Panc1 (cell line): ENCODE measurements around the gene CPLX3. TPM values are rescaled to one million over a fixed set of nuclear protein-coding genes. Genes with fewer than 3 reads are reported as not detected.

Experiments used
- ATAC-seq: fragments of 200-7000 bp; cut with Tn5 transposase; 2 replicates; pipeline ENCODE4 v1.9.1; 2020; ENCODE audit warnings: mild to moderate bottlenecking, moderate library complexity
- BruUV-seq: library from RNA; stranded (reverse); fragments of 400-500 nt; replicated peaks from 2 replicates; lab custom pipeline; 2021; lab: Mats Ljungman, UMichigan
- CTCF ChIA-PET: fragments of 300-600 bp; sonication (Branson Sonifier 250); formaldehyde crosslinking; loops from one replicate; lab custom pipeline; 2022; ENCODE audit warnings: antibody characterized with exemption; lab: Charles Lee
- POLR2A ChIA-PET: fragments of 300-600 bp; sonication (Branson Sonifier 250); formaldehyde crosslinking; loops from one replicate; lab custom pipeline; 2022; ENCODE audit warnings: antibody characterized with exemption; lab: Charles Lee
- DNase-seq: peaks from one replicate; pipeline ENCODE4 v3.0.0-alpha.2; 2010; ENCODE audit warnings: low read depth, low spot score
- H3K27ac ChIP-seq: 2 replicates; pipeline ENCODE4 v1.5.1; 2011; ENCODE audit warnings: mild to moderate bottlenecking, low read length, inconsistent platforms
- H3K27me3 ChIP-seq: fragments of 200-500 bp; sonication (Bioruptor generic); 2 replicates; pipeline ENCODE4 v1.6.0; 2014; ENCODE audit warnings: low read length, inconsistent platforms; ENCODE audit not compliant: control insufficient read depth, insufficient read depth
- H3K36me3 ChIP-seq: fragments of 200-500 bp; sonication (Bioruptor generic); 2 replicates; pipeline ENCODE4 v1.5.1; 2014; ENCODE audit warnings: inconsistent platforms, mild to moderate bottlenecking, low read length, moderate library complexity; ENCODE audit not compliant: control insufficient read depth, insufficient read depth
- H3K4me1 ChIP-seq: 2 replicates; pipeline ENCODE4 v1.5.1; 2011; ENCODE audit warnings: inconsistent platforms, mild to moderate bottlenecking, low read length, moderate library complexity; ENCODE audit not compliant: control insufficient read depth, insufficient read depth
- H3K4me3 ChIP-seq, 2 experiments: 2 replicates each; pipeline ENCODE4 v1.5.1; 2011 to 2012; ENCODE audit warnings: low read depth in 2 of 2, low read length in 2 of 2, mild to moderate bottlenecking in 2 of 2, inconsistent platforms in 1 of 2, moderate library complexity in 1 of 2
- H3K9me3 ChIP-seq: fragments of 200-500 bp; sonication (Bioruptor generic); 2 replicates; pipeline ENCODE4 v1.5.1; 2014; ENCODE audit warnings: low read depth, mild to moderate bottlenecking, inconsistent platforms, low read length, moderate library complexity; ENCODE audit not compliant: control insufficient read depth, insufficient read depth
- CTCF ChIP-seq: fragments of 450-650 bp; IDR thresholded peaks from 2 replicates; pipeline ENCODE4 v1.5.1; 2017; ENCODE audit warnings: mild to moderate bottlenecking
- POLR2AphosphoS5 ChIP-seq: IDR thresholded peaks from 2 replicates; pipeline ENCODE4 v1.6.1; 2012; ENCODE audit warnings: mild to moderate bottlenecking, low read depth, low read length, moderate library complexity
- REST ChIP-seq, 2 experiments: IDR thresholded peaks; 2 replicates each; pipeline ENCODE4 v1.6.1; 2011 to 2012; ENCODE audit warnings: low read depth in 2 of 2, control low read depth in 1 of 2, low read length in 1 of 2, mild to moderate bottlenecking in 1 of 2, moderate library complexity in 1 of 2; ENCODE audit not compliant: insufficient read depth in 1 of 2
- SIN3A ChIP-seq: IDR thresholded peaks from 2 replicates; pipeline ENCODE4 v1.6.1; 2012; ENCODE audit warnings: low read depth, mild to moderate bottlenecking, low read length, moderate library complexity, borderline replicate concordance; ENCODE audit not compliant: insufficient read depth
- TCF7L2 ChIP-seq: IDR thresholded peaks from 2 replicates; pipeline ENCODE4 v1.6.1; 2011; ENCODE audit warnings: mild to moderate bottlenecking, low read depth, low read length, inconsistent platforms
- in situ Hi-C: cut with HindIII; loops from 2 replicates; pipeline ENCODE4 v1.10.0; 2016; ENCODE audit warnings: low sequenced_read_pairs, low pct_unique_long_range_greater_than_20kb
- intact Hi-C: fragments of 100-400 bp; cut with micrococcal nuclease; formaldehyde crosslinking; loops from one replicate; pipeline ENCODE4 v1.10.0; 2022; ENCODE audit not compliant: unreplicated experiment
- total RNA-seq: library from RNA; stranded (reverse); gene quantifications from one replicate; pipeline ENCODE4 v1.2.1, GENCODE V29; 2021; ENCODE audit not compliant: unreplicated experiment

The CPLX3 gene
- total RNA-seq, 1 experiment from 2014 or later: not detected

- in situ Hi-C loops (no loop called here), intact Hi-C loops (no loop called here)
- Histone ChIP-seq H3K4me1 (peaks cover under 1% of the 10 kb centered on the region; the same call in 1 of the 2 replicates), H3K27me3 (peaks cover 2% of the 10 kb centered on the region; the same call in 1 of the 2 replicates), H3K4me3 (no peak overlapping the region), H3K9me3 (no peaks in the 10 kb centered on the region), H3K27ac (no peak overlapping the region), H3K36me3 (no peaks in the 10 kb centered on the region)
- DNase-seq (no peak), ATAC-seq (no peak)
- ChIA-PET CTCF (interaction anchor here (1.2 kb wide), 1 partner anchor 10 kb away, joined by 3 read pairs; the partner anchor contains the start of gene LMAN1L), POLR2A (no interaction called here)
- no TSS peak for BruUV-seq
- TF ChIP-seq CTCF (no peak), TCF7L2 (no peak), SIN3A (no peak), REST (IDR thresholded peaks at IDR 0.05; ENCODE audit: insufficient read depth in 1 of 2, low read depth in 2 of 2, low read length in 1 of 2) (no peak), POLR2AphosphoS5 (no peak)
These were observed 4.2 kb upstream of the CPLX3 start for GRCh38 chr15:74822233-74822632.

GRCh38 chr15:74823324-74823723 is 3.1 kb upstream of the CPLX3 start:
- peaks cover 2% of the 10 kb centered on the region; the same call in 1 of the 2 replicates for H3K27me3 ChIP-seq
- no TSS peak for BruUV-seq
- ATAC-seq: no peak
- no peak overlapping the region for H3K4me3 ChIP-seq
- intact Hi-C loops (no loop called here), in situ Hi-C loops (no loop called here)
- ChIA-PET CTCF (no interaction called here), POLR2A (interaction anchor here (0.6 kb wide), 1 partner anchor 86 kb away, joined by 4 read pairs; no protein-coding TSS in a partner anchor)
- DNase-seq: no peak
- H3K27ac ChIP-seq: no peak overlapping the region
- H3K4me1 ChIP-seq: no peaks in the 10 kb centered on the region; the same call in 1 of the 2 replicates
- H3K9me3 ChIP-seq: no peaks in the 10 kb centered on the region
- no peaks in the 10 kb centered on the region for H3K36me3 ChIP-seq
- TF ChIP-seq REST (IDR thresholded peaks at IDR 0.05; ENCODE audit: insufficient read depth in 1 of 2, low read depth in 2 of 2, low read length in 1 of 2): no peak
- no peak for TF ChIP-seq POLR2AphosphoS5
- TF ChIP-seq CTCF: no peak
- no peak for TF ChIP-seq SIN3A
- no peak for TF ChIP-seq TCF7L2
